ENCODE data around the gene MRRF.

The MRRF gene

DNA sequence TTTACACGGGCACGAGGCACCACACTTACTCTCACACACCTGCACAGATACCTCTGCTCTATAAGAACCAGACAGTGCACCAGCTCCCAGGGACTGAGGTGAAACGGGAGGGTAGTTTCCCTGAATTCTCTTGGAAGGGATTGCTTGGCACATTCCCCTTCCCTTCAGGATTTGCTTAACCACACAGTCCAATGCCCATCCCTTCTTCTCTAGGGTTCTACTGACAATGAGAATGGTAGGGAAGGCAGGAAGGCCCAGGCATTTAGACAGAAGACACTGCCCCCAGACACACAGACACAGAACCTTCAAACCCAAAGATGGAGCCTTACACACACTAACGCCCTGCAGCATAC is 35.2 kb upstream of the MRRF start:
- no peak overlapping the region for H3K4me3 ChIP-seq (ENCODE audit: low read depth, low read length)
- DNase-seq (ENCODE audit: low read depth), result no peak
- TF ChIP-seq, protein P1, sequence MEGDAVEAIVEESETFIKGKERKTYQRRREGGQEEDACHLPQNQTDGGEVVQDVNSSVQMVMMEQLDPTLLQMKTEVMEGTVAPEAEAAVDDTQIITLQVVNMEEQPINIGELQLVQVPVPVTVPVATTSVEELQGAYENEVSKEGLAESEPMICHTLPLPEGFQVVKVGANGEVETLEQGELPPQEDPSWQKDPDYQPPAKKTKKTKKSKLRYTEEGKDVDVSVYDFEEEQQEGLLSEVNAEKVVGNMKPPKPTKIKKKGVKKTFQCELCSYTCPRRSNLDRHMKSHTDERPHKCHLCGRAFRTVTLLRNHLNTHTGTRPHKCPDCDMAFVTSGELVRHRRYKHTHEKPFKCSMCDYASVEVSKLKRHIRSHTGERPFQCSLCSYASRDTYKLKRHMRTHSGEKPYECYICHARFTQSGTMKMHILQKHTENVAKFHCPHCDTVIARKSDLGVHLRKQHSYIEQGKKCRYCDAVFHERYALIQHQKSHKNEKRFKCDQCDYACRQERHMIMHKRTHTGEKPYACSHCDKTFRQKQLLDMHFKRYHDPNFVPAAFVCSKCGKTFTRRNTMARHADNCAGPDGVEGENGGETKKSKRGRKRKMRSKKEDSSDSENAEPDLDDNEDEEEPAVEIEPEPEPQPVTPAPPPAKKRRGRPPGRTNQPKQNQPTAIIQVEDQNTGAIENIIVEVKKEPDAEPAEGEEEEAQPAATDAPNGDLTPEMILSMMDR (IDR thresholded peaks at IDR 0.05; ENCODE audit: control insufficient read depth, extremely low read depth, insufficient read depth), result no peak

DNA sequence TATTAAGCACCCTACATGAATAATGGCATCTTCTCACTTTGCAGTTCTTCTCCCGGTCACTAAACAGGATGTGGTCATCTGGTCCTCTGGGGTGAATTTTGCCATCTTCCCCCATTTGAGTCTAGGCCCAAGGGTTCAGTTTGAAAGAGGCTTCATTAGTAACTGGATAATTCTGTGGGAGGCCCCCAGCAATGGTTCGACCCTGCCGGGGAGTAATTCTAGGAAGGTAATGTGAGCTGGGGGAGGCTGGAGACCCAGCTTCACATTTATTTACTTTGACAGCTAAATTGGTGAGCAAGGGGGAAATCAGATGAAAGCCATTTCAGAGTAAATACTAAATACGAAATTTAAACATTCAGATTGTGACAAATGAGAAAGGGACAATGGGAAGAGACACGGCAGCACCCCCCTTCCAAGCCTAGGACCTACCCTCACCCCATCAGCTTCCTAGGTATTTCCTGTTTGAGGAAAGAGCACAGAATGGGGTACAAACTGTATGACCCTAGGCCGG is 31.8 kb upstream of the MRRF start:
- TF ChIP-seq, protein P1 (IDR thresholded peaks at IDR 0.05; ENCODE audit: control insufficient read depth, extremely low read depth, insufficient read depth), result no peak
- H3K4me3 ChIP-seq (ENCODE audit: low read depth, low read length), result no peak overlapping the region
- DNase-seq (ENCODE audit: low read depth), result no peak

DNA sequence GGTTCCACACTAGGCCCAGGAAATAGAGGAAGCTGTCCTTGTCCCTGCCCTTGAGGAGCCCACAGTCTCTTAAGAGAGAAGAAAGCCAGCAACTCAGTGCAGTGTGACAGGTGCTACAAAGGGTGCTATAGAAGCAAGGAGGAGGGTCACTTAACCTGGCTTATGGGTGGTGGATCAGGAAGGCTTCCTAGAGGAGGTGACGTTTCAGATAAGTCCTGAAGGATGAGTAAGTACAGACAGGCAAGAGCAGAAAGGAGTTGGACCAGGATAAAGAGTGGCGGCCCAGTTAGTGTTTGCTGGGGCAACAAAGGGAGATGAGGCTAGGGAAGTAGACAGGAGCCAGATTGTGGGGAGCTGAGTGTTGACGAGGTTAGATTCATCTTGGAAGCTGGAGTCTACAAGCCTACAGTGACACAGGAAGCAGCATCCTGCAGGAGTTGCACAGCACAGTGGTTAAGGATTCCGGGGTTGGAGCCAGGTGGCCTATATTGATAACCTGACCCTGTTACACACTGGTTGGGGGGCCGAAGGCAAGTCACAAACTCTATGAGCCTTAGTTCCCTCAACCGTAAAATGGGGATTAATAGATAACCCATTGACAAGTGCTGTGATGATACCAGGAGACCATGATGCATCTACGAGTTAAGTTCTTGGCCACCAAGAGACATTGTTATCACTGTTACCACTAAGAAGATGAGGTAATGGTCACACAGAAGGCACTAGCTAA is 30.5 kb upstream of the MRRF start:
- no peak overlapping the region for H3K4me3 ChIP-seq (ENCODE audit: low read depth, low read length)
- TF ChIP-seq, protein P1 (IDR thresholded peaks at IDR 0.05; ENCODE audit: control insufficient read depth, extremely low read depth, insufficient read depth), result no peak
- no peak for DNase-seq (ENCODE audit: low read depth)

DNA sequence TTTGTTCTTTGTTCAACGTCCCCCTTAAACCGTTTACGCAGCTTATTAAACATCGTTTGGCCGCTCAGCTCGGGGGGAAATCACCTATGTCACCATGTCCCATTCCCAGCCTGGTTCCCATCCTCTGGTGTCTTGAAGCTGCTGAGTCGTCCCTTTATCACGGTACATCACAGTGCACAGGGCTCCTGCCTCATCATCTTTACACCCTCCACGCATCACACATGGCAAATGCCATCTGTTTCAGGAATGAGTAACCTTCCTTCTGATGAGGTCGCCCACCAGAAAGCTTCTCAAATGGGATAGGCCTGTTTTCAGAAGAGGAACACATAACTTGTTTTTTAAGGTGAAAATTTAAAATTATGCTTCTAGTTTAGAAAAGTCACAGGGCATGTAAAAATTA is 28.0 kb upstream of the MRRF start:
- TF ChIP-seq, protein P1 (IDR thresholded peaks at IDR 0.05; ENCODE audit: control insufficient read depth, extremely low read depth, insufficient read depth), result no peak
- DNase-seq (ENCODE audit: low read depth), result no peak
- H3K4me3 ChIP-seq (ENCODE audit: low read depth, low read length), result no peak overlapping the region

DNA sequence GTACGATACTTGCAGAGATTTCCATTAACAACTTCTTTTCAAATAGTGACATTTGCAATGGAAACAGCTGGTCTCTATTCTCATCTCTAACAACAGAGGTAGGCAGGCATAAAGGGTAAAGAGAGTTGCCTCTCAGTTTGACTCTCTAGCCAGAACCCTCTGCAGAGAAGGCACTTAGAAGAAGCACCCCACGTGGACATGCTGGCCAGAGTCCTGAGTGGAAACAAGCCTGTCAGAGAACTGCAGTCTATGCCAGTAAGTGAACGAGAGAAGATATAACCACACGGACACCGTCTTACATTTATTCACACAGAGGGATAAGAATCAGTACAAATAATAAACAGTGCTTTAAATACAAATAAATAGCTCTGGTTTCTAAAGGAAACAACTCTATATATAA is 25.0 kb upstream of the MRRF start:
- no peak for DNase-seq (ENCODE audit: low read depth)
- TF ChIP-seq, protein P1 (IDR thresholded peaks at IDR 0.05; ENCODE audit: control insufficient read depth, extremely low read depth, insufficient read depth), result no peak
- no peak overlapping the region for H3K4me3 ChIP-seq (ENCODE audit: low read depth, low read length)

DNA sequence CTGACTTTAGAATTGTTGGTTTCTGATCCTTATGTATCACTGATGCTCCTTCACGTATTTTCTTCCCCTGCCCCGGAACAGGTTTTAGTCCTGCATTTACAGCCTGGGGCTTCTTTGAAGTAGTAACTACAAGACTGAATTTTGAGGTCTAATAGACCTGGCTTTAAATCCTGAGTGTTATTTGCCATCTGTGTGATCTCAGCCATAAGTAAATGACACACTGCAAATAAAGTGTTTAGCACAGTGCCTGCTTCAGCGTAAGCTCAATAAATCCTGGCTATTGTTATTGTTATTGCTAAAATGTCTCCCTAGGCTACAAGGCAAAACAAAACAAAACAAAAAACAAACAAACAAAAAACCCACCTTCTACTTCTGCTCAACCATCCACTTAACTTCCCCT is 20.3 kb upstream of the MRRF start:
- no peak for DNase-seq (ENCODE audit: low read depth)
- TF ChIP-seq, protein P1 (IDR thresholded peaks at IDR 0.05; ENCODE audit: control insufficient read depth, extremely low read depth, insufficient read depth), result no peak
- no peak overlapping the region for H3K4me3 ChIP-seq (ENCODE audit: low read depth, low read length)

DNA sequence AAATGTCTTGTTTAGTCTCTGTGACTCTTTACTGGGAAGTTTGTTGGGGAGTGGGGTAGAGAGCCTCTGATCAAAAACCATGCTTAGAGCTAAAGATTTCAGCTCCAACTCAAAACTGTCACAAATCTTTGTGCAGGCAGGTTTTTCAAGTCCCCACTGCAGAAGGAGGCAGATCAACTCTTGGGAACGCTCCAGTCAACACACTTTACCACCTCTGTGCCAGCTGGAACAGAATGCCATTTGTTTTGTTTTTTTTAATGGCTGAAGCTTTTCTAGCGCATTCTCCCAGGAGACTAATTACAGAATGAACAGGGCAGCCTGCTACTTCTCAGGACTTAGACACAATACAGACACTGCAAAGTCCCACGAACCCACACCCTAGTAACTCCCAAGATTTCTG is 18.0 kb upstream of the MRRF start:
- DNase-seq (ENCODE audit: low read depth), result peak; percentile 63
- H3K4me3 ChIP-seq (ENCODE audit: low read depth, low read length), result no peak overlapping the region
- TF ChIP-seq, protein P1 (IDR thresholded peaks at IDR 0.05; ENCODE audit: control insufficient read depth, extremely low read depth, insufficient read depth), result no peak

Data from LNCaP clone FGC (cell line).